HG03196 (cell line): ENCODE results near the gene CELA2A.
"Not testable (repeated sequence)": the region's sequence is repeated elsewhere in the genome, so short reads cannot be mapped to it uniquely, and the experiment has no call there.

Source experiments
- ATAC-seq: cut with Tn5 transposase; IDR thresholded peaks from one replicate; pipeline ENCODE4 v1.9.1; 2021; ENCODE audit not compliant: unreplicated experiment

The CELA2A gene

GRCh38 chr1:15444468-15445389 is 11.8 kb upstream of the CELA2A start:
- ATAC-seq, result no peak

DNA sequence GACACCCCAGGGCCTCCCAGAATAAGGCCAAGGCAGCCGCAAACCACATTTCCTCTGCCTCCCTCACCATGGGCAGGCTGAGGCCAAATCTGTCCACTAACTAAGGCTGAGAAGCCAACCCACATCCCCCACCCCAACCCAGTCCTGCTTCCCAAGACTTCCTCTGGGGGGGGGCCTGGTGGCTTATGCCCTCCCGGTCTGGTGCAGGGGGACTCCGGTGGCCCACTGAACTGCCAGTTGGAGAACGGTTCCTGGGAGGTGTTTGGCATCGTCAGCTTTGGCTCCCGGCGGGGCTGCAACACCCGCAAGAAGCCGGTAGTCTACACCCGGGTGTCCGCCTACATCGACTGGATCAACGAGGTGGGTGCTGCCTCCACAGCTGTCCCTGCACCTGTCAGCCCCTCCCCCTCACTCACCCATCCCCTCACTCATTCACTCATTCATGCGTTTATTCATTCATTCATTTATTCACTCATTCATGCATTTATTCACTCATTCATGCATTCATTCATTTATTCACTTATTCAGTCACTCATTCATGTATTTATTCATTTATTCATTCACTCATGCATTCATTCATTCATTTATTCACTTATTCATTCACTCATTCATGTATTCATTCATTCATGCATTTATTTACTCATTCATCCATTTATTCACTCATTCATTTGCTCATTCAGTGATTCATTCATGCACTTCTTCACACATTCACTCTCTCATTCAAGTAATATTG is 11.0 kb upstream of the CELA2A start:
- no peak for ATAC-seq

- ATAC-seq, result no peak
Observed at GRCh38 chr1:15446212-15446611, 10.3 kb upstream of the CELA2A start.

- no peak for ATAC-seq
Observed at GRCh38 chr1:15448877-15449462, 7.6 kb upstream of the CELA2A start.

DNA sequence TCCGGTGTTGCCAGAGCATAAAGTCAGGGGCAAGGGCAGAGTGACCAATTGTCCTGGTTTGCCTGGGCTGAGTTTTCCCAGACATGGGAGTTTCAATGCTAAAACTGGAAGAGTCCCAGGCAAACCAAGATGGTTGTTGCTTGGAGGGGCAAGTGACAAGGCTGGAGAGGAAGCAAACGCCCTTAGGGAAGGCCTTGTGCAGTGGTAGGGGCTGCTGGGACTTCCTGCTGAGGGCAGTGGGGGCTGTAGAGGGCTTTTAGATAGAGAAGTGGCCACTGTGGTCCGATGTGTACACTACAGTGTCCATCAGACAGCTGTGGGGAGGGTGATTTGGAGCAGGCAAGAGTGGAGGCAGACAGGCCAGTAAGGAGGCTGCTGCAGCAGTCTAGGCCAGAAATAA is 7.0 kb upstream of the CELA2A start:
- ATAC-seq, result no peak

DNA sequence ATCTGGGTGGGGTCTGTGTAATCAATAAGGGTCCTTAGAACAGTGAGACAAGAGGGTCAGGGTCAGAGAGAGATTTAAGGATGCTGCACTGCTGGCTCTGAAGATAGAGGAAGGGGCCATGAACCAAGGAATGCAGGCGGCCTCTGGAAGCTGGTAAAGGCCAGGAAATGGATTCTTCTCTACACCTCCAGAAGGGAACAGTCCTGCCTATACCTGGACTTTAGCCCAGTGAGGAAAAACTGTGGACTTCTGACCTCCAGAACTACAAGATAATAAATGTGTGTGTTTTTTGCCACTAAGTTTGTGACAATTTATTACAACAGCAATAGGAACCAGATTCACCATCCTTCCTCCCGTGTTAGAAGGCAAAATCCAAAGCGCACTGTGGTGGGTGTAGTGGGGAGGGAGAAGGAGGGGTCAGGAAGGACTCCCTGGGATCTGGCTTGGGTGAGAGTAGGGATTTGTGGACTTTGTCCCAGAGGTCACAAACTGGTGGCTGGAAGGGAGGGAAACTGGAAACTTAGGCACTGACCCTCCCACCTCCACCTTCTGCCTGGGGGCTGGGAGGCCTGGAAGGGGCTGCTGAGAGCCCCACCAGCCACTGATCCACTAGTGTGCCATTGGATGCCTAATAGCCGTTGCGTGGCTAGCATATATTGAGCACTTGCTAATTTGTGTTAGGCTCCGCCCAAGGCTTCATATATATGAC is 5.4 kb upstream of the CELA2A start:
- no peak for ATAC-seq

- no peak for ATAC-seq
Observed at GRCh38 chr1:15452216-15452615, 4.3 kb upstream of the CELA2A start.

- no peak for ATAC-seq
Observed at GRCh38 chr1:15452866-15453571, 3.5 kb upstream of the CELA2A start.

GRCh38 chr1:15453734-15454133 is 2.8 kb upstream of the CELA2A start:
- no peak for ATAC-seq

DNA sequence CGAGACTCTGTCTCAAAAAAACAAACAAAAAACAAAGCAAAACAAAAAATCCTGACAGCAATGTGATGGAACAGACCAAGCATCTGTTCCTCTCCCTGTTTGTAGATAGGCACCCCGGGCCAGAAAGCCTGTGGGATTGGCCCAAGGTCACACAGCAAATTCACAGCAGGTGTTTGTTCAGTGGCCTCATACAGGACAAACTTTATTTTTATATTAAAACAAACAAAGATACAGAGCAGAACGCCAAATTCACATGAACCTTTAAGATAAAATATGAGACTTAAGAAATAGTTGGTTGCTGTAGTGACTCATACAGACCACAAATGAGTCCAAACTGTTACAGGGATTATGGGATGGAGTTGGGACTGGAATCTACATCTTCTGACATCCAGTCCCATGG is 2.3 kb upstream of the CELA2A start:
- ATAC-seq, result no peak

DNA sequence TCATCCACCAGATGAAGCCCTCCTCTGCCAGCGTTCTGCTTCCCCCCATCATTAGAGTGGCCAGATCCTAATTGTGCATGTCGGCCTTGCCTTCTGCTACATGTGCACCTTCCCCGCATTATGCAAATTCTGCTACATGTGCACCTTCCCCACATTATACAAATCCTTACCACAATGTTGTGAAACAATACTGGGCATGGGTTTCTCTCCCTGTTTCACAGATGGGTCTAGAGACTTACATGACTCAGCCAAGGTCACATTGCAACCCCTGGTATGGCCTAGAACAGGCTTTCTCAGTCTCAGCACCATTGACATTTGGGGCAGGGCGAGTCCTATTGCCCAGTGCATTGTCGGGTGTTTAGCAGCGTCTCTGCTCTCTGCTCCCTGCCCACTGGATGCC is 1.0 kb upstream of the CELA2A start:
- ATAC-seq, result no peak

- no peak for ATAC-seq
Observed at GRCh38 chr1:15457585-15457984, 1.1 kb downstream of the CELA2A start.

DNA sequence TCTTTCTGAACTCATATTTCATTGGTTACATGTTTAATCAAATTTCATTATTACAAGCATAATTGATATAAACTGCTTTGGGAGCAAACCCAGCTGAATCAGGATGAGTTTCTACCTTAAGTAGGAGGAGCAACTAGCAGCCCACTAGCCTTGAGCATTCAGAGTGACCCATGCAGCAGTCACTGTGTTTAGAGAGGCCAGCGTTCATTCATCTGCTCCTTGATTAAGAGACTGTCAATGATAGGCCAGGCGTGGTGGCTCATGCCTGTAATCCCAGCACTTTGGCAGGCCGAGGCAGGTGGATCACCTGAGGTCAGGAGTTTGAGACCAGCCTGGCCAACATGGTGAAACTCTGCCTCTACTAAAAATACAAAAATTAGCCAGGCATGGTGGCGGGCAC is 1.9 kb downstream of the CELA2A start:
- not testable (repeated sequence) for ATAC-seq

- no peak for ATAC-seq
Observed at GRCh38 chr1:15459771-15460707, 3.5 kb downstream of the CELA2A start.

GRCh38 chr1:15460708-15461095 is 4.2 kb downstream of the CELA2A start:
- no peak for ATAC-seq

- not testable (repeated sequence) for ATAC-seq
Observed at GRCh38 chr1:15463064-15463800, 6.7 kb downstream of the CELA2A start.

GRCh38 chr1:15463926-15464322 is 7.4 kb downstream of the CELA2A start:
- not testable (repeated sequence) for ATAC-seq

GRCh38 chr1:15465674-15466073 is 9.1 kb downstream of the CELA2A start:
- no peak for ATAC-seq
